ENCODE measurements around the gene CHFR.
"Not testable (repeated sequence)": the region's sequence is repeated elsewhere in the genome, so short reads cannot be mapped to it uniquely, and the experiment has no call there.

CHFR gene

DNA sequence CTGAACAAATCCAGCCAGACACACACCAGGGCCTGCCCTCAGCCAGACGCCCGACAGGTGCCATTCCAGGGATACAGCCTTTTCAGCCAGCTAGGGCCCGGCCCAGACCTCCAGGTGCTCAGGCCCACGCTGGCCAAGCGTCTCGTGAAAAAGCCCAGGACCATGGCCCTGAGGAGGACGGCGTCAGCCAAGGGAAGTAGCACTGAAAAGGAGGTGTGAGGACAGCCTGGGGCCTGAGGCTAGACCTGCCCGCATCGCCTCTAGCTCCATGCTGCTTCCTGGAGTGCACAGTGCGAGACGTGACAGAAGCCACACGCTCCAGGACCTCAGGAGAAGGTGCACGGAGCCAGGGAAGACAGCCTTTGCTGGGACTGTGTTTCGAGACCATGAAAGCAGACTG, 88.6 kb downstream of the CHFR start:
- Histone ChIP-seq H2AFZ (ENCODE audit: low read length) (no peak overlapping the region), H3K9me3 (ENCODE audit: low read length) (no peaks in the 10 kb centered on the region), H3K9me2 (ENCODE audit: low read depth, low read length) (no peaks in the 10 kb centered on the region), H3K36me3 (ENCODE audit: insufficient read depth, low read length) (peaks cover 83% of the 10 kb centered on the region), H3K4me3 (ENCODE audit: low read depth, low read length, poor library complexity, severe bottlenecking) (no peak overlapping the region), H3K27me3 (ENCODE audit: insufficient read depth, low read length) (no peaks in the 10 kb centered on the region), H3K4me2 (ENCODE audit: low read length) (no peak overlapping the region), H3F3A (ENCODE audit: insufficient read depth, low read length) (no peaks in the 10 kb centered on the region), H3K27ac (ENCODE audit: low read depth, low read length, poor library complexity, severe bottlenecking) (no peak overlapping the region), H3K4me1 (ENCODE audit: insufficient read depth, low read length, severe bottlenecking) (no peaks in the 10 kb centered on the region), H3K79me2 (ENCODE audit: insufficient read depth, low read length) (no peaks in the 10 kb centered on the region), H4K20me1 (ENCODE audit: insufficient read depth, low read length) (no peaks in the 10 kb centered on the region), H3K9ac (ENCODE audit: low read length) (no peak overlapping the region)
- TF ChIP-seq, protein P1, sequence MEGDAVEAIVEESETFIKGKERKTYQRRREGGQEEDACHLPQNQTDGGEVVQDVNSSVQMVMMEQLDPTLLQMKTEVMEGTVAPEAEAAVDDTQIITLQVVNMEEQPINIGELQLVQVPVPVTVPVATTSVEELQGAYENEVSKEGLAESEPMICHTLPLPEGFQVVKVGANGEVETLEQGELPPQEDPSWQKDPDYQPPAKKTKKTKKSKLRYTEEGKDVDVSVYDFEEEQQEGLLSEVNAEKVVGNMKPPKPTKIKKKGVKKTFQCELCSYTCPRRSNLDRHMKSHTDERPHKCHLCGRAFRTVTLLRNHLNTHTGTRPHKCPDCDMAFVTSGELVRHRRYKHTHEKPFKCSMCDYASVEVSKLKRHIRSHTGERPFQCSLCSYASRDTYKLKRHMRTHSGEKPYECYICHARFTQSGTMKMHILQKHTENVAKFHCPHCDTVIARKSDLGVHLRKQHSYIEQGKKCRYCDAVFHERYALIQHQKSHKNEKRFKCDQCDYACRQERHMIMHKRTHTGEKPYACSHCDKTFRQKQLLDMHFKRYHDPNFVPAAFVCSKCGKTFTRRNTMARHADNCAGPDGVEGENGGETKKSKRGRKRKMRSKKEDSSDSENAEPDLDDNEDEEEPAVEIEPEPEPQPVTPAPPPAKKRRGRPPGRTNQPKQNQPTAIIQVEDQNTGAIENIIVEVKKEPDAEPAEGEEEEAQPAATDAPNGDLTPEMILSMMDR (IDR thresholded peaks at IDR 0.05; ENCODE audit: low read length), result no peak
- TF ChIP-seq EZH2 (IDR thresholded peaks at IDR 0.05; ENCODE audit: borderline replicate concordance, low read length), result no peak

DNA sequence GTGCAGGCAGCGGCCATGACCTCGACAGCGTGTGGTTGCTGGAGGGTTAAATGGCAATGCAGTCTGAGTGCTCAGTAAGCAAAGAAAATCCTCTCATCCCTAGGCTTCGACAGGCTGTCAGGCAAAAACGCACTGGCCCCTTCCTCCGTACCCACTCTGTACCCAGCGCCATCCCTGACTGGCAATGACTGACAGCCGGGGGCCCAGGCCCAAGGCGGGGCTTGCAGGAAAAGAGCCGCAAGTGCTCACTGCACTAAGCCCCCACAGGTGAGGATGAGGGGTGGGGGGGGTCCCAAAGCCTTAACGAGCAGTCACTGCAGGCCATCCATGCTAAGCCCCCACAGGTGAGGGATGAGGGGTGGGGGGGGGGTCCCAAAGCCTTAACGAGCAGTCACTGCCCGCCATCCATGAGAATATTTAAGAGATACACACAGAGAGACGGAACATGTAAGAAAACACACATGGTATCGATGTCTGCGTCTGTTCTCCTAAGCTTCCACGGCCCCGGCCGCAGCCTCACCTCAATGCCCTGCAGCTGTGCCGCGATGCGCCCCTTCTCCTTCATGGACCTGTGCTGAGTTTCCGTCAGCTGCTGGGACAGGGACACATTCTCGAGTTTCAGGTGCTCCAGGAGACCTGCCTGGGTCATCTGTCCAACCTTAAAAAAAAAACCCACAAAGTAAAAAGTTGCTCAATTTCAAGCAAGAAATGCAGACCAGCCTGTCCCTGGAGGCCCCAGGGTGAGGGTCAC, 89.4 kb downstream of the CHFR start:
- TF ChIP-seq, protein P1 (IDR thresholded peaks at IDR 0.05; ENCODE audit: low read length), result no peak
- no peak for TF ChIP-seq EZH2 (IDR thresholded peaks at IDR 0.05; ENCODE audit: borderline replicate concordance, low read length)
- Histone ChIP-seq H3K9me2 (ENCODE audit: low read depth, low read length) (no peaks in the 10 kb centered on the region), H3K36me3 (ENCODE audit: insufficient read depth, low read length) (peaks cover 79% of the 10 kb centered on the region), H3K4me3 (ENCODE audit: low read depth, low read length, poor library complexity, severe bottlenecking) (no peak overlapping the region), H4K20me1 (ENCODE audit: insufficient read depth, low read length) (no peaks in the 10 kb centered on the region), H3K79me2 (ENCODE audit: insufficient read depth, low read length) (no peaks in the 10 kb centered on the region), H3K4me2 (ENCODE audit: low read length) (no peak overlapping the region), H2AFZ (ENCODE audit: low read length) (no peak overlapping the region), H3F3A (ENCODE audit: insufficient read depth, low read length) (no peaks in the 10 kb centered on the region), H3K27ac (ENCODE audit: low read depth, low read length, poor library complexity, severe bottlenecking) (no peak overlapping the region), H3K9ac (ENCODE audit: low read length) (no peak overlapping the region), H3K4me1 (ENCODE audit: insufficient read depth, low read length, severe bottlenecking) (no peaks in the 10 kb centered on the region), H3K27me3 (ENCODE audit: insufficient read depth, low read length) (no peaks in the 10 kb centered on the region), H3K9me3 (ENCODE audit: low read length) (no peaks in the 10 kb centered on the region)

DNA sequence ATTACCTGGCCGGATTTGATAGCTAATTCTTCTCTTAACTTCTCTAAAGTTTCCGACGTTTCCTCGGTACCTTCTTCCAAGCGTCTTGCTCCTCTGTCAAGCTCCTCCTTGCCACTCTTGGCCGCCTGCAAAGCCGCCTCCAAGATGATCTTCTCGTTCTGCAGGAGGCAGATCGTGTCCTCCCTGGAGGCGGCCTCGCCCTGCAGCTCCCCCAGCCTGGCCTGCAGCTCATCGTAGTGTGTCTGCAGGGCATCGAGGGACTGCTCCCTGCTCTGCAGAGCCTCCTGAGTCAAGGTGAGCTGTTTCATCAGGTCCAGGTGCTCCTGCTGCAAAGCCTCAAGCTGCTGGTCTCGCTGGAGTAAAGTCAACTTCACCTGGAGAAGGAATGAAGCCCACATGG, 91.6 kb downstream of the CHFR start:
- Histone ChIP-seq H3K79me2 (ENCODE audit: insufficient read depth, low read length) (no peaks in the 10 kb centered on the region), H3K27me3 (ENCODE audit: insufficient read depth, low read length) (no peaks in the 10 kb centered on the region), H4K20me1 (ENCODE audit: insufficient read depth, low read length) (no peaks in the 10 kb centered on the region), H3K9ac (ENCODE audit: low read length) (no peak overlapping the region), H3K27ac (ENCODE audit: low read depth, low read length, poor library complexity, severe bottlenecking) (no peak overlapping the region), H3K4me1 (ENCODE audit: insufficient read depth, low read length, severe bottlenecking) (no peaks in the 10 kb centered on the region), H3F3A (ENCODE audit: insufficient read depth, low read length) (no peaks in the 10 kb centered on the region), H3K9me3 (ENCODE audit: low read length) (no peaks in the 10 kb centered on the region), H3K9me2 (ENCODE audit: low read depth, low read length) (no peaks in the 10 kb centered on the region), H3K4me3 (ENCODE audit: low read depth, low read length, poor library complexity, severe bottlenecking) (no peak overlapping the region), H3K36me3 (ENCODE audit: insufficient read depth, low read length) (peaks cover 76% of the 10 kb centered on the region), H2AFZ (ENCODE audit: low read length) (no peak overlapping the region), H3K4me2 (ENCODE audit: low read length) (no peak overlapping the region)
- no peak for TF ChIP-seq EZH2 (IDR thresholded peaks at IDR 0.05; ENCODE audit: borderline replicate concordance, low read length)
- TF ChIP-seq, protein P1 (IDR thresholded peaks at IDR 0.05; ENCODE audit: low read length), result no peak

DNA sequence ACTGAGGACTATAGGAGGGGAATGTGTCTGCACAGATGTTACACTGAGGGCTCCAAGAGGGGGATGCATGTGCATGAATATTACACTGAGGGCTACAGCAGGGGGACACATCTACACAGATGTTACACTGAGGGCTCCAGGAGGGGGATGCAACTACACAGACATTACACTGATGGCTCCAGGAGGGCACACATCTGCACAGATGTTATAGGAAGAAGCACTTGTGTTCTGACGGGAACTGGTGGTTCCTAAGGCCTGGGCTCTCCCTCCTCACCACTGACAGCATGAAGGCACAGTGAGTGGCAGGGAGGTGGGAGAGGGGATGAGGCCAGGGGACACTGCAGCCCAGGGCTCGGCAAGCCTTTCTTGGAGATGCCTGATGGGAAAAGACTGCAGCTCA, 95.5 kb downstream of the CHFR start:
- not testable (repeated sequence) for H3K79me2 ChIP-seq (ENCODE audit: insufficient read depth, low read length); H4K20me1 ChIP-seq (ENCODE audit: insufficient read depth, low read length); H3K4me3 ChIP-seq (ENCODE audit: low read depth, low read length, poor library complexity, severe bottlenecking)

More for the DNA sequence above, 95.5 kb downstream of the CHFR start:
- H3K9me2 ChIP-seq (ENCODE audit: low read depth, low read length); H3F3A ChIP-seq (ENCODE audit: insufficient read depth, low read length); H3K27me3 ChIP-seq (ENCODE audit: insufficient read depth, low read length); H3K4me1 ChIP-seq (ENCODE audit: insufficient read depth, low read length, severe bottlenecking); H3K27ac ChIP-seq (ENCODE audit: low read depth, low read length, poor library complexity, severe bottlenecking); H3K9ac ChIP-seq (ENCODE audit: low read length); H3K4me2 ChIP-seq (ENCODE audit: low read length); H3K9me3 ChIP-seq (ENCODE audit: low read length); H2AFZ ChIP-seq (ENCODE audit: low read length): not testable (repeated sequence)
- peaks cover 60% of the 10 kb centered on the region for H3K36me3 ChIP-seq (ENCODE audit: insufficient read depth, low read length)
